NB4 (cell line): ENCODE measurements around the gene CDH4.

Experiments
- DNase-seq: peaks from one replicate; pipeline ENCODE4 v3.0.0; 2010; ENCODE audit warnings: low read depth
- H3K4me3 ChIP-seq: one replicate; pipeline ENCODE4 v1.5.1; 2011; ENCODE audit warnings: mild to moderate bottlenecking, low read depth, low read length, moderate library complexity
- CTCF ChIP-seq: IDR thresholded peaks from one replicate; pipeline ENCODE4 v1.5.1; 2012; ENCODE audit warnings: low read depth, low read length
- MYC ChIP-seq: IDR thresholded peaks from 2 replicates; pipeline ENCODE4 v1.6.1; 2011; ENCODE audit warnings: low read depth, low read length
- POLR2A ChIP-seq: IDR thresholded peaks from 2 replicates; pipeline ENCODE4 v1.6.1; 2011; ENCODE audit warnings: mild to moderate bottlenecking; ENCODE audit not compliant: insufficient read length; ENCODE audit errors: extremely low read depth
- TF ChIP-seq, protein P1 (sequence below): IDR thresholded peaks from 2 replicates; pipeline ENCODE4 v1.6.1; 2011; ENCODE audit warnings: low read depth, low read length

The CDH4 gene

GRCh38 chr20:61685462-61685861 is 433.4 kb downstream of the CDH4 start:
- H3K4me3 ChIP-seq, result no peak overlapping the region
- TF ChIP-seq MYC (no peak), POLR2A (no peak), CTCF (no peak)
- TF ChIP-seq, protein P1, sequence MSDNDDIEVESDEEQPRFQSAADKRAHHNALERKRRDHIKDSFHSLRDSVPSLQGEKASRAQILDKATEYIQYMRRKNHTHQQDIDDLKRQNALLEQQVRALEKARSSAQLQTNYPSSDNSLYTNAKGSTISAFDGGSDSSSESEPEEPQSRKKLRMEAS, result no peak
- no peak for DNase-seq

DNA sequence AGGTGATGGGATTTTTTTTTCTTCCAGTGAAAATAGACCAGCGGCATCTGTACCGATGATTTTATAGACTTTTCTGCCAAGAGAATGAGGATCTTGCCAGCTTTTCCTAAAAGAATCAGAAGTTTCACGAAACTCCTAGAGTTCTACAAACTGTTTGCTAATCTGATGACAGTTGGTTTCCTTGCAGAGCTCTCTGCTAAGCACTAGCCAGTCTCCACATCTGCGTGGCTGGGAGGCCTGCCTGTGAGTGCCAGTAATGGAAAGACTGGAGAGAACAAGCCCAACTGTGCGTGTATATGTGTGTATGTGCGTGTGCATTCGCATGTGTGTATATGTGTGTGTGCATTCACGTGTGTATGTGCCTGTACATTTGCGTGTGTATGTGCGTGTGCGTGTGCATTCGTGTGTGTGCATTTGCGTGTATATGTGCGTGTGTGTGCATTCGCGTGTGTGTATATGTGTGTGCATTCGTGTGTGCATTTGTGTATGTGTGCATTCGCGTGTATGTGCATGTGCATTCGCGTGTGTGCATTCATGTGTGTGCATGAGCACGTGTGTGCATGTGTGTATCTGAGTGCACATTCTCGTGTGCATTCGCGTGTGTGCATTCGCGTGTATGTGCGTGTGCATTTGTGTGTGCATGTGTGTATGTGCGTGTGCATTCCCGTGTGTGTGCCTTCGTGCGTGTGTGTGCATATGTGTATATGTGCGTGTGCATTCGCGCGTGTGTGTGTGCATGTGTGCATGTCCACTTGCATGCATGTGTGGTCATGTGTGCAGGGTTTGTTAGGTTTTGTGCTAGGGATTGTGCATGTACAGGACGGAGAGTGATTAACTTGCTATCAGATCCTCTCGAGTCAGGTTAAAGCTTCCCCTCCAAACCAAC is 434.2 kb downstream of the CDH4 start:
- TF ChIP-seq CTCF, result no peak
- no peak for TF ChIP-seq MYC
- TF ChIP-seq POLR2A, result no peak
- no peak for DNase-seq

DNA sequence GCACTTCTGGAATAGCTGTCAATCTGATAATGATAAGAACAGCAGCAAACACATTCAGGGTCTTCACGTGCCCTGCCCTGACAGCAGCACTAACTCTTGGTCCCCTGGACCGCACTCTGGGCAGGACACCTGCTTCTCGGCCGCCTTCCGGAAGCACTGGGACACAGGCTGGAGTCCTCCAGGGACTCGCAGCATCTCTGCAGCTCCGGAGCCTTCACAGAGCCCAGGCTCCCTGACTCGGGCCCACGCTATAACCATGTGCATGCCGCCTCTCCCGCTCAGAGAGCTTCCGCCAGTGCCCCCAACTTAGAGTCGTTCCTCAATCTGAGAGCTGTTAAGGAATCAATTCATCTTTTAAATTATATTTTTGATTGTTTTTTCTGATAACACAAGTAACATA is 436.4 kb downstream of the CDH4 start:
- no peak overlapping the region for H3K4me3 ChIP-seq
- TF ChIP-seq, protein P1, result no peak
- TF ChIP-seq CTCF, result no peak
- TF ChIP-seq POLR2A, result no peak
- TF ChIP-seq MYC, result no peak
- DNase-seq, result no peak

More for the DNA sequence above, 434.2 kb downstream of the CDH4 start:
- no peak overlapping the region for H3K4me3 ChIP-seq

DNA sequence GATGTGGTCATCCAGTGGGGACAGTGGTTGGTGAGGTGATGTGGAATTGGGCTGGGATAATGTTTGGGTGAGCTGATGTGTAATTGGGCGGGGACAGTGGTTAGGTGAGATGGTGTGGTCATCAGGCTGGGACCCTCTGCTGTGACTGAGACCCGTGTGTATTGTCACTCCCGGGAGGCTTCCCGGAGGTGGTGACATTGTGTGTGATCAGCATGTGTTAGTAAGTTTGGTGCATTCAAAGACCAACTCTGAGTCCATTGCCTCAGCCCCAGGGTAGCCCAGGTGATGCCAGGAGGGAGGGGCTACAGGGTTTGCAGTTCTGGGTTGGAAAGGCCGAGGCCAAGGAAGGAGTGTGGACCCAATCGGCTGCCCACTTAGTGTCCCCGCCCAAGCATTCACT is 438.1 kb downstream of the CDH4 start:
- no peak overlapping the region for H3K4me3 ChIP-seq
- DNase-seq, result no peak
- TF ChIP-seq CTCF, result no peak

DNA sequence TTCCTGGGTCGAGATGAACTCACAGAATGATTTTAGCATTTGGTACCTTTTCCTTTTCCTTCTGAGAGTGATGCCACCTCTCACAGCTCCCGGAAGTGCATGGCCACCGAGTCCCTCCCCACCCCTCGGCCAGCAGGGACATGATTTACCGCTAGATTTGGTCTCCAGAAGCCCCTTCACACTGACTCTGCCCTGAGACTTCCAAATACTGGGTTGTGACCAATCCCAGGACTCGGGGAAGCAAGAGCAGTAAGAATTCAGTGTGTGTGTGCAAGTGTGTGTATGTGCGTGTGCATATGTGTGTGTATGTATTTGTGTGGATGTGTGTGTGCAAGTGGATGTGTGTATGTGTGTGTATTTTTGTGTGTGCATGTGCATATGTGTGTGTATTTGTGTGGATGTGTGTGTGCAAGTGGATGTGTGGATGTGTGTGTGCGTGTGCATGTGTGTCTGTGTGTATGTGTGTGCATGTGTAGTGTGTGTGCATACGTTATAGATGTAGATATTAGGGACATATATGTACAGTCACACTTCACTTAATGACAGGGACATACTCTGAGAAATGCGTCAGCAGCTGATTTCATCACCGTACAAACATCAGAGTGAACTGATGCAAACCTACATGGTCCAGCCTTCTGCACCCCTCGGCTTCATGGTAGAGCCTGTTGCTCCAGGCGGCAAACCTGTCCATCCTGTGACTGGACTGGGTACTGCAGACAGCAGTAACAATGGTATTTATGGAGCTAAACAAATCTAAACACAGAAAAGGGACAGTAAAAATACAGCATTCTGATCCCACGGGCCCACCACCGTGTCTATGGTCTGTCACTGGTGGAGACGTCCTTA is 439.2 kb downstream of the CDH4 start:
- DNase-seq, result no peak
- TF ChIP-seq CTCF (no peak), POLR2A (no peak), MYC (no peak)
- TF ChIP-seq, protein P1, result no peak
- H3K4me3 ChIP-seq, result no peak overlapping the region

GRCh38 chr20:61691978-61692377 is 439.9 kb downstream of the CDH4 start:
- DNase-seq, result no peak
- no peak overlapping the region for H3K4me3 ChIP-seq
- no peak for TF ChIP-seq POLR2A
- no peak for TF ChIP-seq CTCF
- TF ChIP-seq, protein P1, result no peak
- TF ChIP-seq MYC, result no peak
